H54 (cell line): ENCODE data around the gene RYR3.

ENCODE experiments used
- DNase-seq: peaks from one replicate; pipeline ENCODE4 v3.0.0; 2011; ENCODE audit warnings: low spot score, mixed read lengths; ENCODE audit not compliant: insufficient read length
- FAIRE-seq: peaks from 3 replicates; lab custom pipeline; 2011; peaks lifted over from hg19 to GRCh38; lab: Jason Lieb, UNC
- POLR2A ChIP-seq: IDR thresholded peaks from 2 replicates; pipeline ENCODE4 v1.6.1; 2011; ENCODE audit warnings: low read depth, mild to moderate bottlenecking, low read length

Gene RYR3

DNA sequence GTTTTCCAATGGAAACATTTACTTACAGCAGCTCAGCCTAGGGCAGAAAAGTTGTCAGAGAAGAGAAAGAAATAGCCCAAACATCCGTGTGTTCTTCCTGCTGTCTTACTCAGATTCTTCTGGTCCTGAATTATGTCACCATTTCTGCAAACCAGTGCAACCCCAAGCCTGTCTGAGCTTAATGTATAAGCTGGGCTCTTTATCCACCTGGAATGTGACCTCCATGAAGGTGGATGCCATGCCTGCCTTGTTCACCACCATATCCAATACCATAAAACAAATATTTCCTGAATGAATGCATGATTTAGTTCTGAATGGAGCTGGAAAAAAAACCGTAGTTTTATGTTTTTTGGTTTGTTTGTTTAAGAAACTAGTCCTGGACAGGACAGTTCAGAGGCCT, 150.9 kb downstream of the RYR3 start:
- no peak for FAIRE-seq
- no peak for DNase-seq

DNA sequence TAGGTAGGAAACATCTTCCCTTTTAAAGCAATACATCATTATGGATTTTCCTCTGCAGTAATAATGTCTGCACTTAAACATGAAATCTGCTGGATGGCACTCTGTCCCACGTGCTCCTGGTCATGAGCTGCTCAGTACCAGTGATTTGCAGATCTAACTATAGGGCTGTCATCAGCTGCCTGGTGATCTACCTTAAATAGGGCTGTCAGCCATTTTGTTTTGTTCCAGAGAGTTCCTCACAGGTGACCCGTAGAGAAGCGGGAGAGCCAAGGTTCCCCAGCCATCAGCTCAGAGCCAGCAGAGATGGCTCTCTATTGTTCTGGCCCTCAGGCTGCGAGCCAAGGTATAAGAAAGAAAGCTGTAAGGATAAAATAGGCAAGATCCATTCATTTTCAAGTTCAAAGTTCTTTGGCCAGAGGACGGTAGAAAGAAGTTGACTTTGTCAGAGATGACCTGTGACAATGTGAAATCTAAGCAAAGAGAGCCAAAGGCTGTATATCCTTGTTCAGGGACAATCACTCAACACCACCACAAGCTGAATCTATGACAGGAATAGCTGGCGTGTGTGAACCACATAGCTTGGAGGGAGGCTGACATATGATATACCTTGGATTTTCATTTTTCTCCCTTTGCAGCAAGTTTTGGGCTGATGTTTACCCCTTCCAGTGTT, 156.5 kb downstream of the RYR3 start:
- DNase-seq (no peak), FAIRE-seq (no peak)
- no peak for TF ChIP-seq POLR2A

More for the DNA sequence above, 150.9 kb downstream of the RYR3 start:
- TF ChIP-seq POLR2A = no peak

DNA sequence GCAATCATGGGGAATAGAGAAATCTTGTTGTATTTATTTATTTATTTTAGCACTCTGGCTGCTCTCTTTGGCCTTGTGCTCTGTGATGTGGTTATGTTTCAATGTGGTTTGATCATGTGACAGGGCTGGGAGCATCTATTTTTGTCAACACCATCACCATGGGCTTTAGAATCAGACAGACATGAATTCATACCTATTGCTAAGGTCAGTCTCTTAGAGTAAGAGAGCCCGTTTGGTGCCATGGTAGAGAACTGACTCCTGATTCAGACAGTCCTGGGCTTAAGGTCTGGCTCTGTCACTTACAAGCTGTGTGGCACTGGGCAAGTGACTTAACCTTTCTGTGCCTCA, 157.0 kb downstream of the RYR3 start:
- DNase-seq (no peak), FAIRE-seq (no peak)
- no peak for TF ChIP-seq POLR2A

DNA sequence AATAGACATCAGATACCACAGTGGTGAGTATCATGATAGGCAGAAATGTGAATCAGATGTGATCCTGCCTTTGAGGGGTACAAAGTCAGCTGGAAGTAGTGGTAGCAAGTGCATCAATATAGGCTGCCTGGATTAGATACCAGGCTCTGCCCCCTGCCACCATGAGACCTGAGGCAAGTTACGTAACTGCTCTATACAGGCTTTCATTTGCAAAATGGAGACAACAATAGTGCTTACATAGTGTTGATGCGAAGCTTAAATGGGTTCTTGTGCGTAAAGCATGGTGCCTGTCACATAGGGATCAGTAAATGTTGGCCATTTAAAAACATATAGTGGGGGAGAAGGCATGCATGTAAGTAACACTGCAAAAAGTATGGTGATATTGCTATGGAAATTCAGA, 158.0 kb downstream of the RYR3 start:
- FAIRE-seq (no peak), DNase-seq (no peak)
- TF ChIP-seq POLR2A = no peak

DNA sequence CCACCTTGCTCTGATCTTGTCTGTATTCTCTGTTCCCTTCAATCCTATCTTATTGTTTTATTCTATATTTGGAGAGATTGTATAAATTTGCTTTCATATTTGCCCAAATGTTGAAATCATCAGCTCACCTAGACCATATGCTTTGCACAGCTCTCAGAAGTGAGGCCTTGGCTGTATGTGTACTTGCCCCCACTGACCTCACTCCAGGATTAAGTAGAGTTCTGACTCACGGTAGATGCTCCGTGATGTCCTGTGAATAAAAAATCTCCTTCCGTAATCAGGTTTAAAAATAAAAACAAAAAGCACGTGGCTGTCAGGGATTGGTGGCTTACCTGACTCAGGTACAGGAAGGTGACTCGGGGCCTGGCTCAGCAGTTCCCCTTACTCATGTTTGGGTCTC, 162.2 kb downstream of the RYR3 start:
- FAIRE-seq (no peak), DNase-seq (no peak)
- no peak for TF ChIP-seq POLR2A

DNA sequence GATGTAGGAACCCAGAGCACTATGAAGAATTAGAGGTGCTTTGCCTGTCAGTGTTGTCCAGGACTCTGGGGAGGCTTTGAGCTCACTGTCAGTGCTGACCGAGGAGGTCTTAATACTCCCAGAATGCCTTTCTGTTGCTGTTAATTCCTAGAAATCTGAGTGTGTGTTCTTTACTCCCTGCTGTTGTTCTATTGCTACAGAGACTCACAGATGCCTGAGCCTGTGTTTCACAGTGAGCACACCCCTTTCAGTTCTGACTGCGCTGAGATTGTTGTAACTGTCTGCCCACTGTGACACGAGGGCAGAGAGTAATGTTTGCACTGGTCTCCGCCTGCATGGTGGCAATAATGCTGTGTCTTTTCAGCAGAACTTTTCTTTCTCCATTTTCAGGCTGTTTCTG, 162.9 kb downstream of the RYR3 start:
- FAIRE-seq (no peak), DNase-seq (no peak)
- TF ChIP-seq POLR2A = no peak

DNA sequence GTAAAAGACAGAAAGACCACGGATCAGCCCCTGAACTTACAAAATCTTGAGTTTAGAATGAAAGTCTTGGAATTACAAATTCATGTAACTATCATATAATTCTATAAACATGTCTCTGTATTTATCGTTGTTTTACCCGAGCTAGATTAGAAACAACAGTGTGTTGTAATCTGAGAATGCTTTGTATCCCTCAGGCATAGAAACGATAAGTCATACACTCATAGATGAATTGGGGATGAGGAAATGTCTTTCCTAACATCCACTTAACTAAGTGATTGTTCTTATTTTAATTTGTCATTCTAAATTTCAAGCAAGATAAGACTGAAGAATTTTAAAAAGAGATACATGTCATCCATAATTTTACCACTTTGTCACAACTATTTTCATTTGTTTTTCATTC, 165.3 kb downstream of the RYR3 start:
- FAIRE-seq (no peak), DNase-seq (no peak)
- no peak for TF ChIP-seq POLR2A

DNA sequence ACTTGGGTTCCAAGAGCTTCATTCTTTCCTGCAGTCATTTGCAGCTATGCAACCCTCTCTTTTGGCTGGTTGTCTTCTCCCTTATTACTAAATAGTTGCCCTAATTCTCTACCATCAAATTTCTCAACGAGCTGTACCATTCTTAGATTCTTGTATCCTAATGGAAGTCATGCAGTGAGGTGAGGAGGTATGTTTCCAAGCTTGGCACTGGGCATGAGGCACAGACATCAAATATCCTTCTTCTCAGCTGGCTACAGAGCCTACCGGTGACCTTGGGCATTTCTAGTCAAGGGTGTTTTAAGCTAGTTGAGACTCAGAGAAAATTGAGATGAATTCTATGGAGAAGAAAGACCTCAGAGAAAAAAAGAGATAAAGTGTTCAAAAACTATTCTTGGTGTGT, 166.1 kb downstream of the RYR3 start:
- FAIRE-seq (no peak), DNase-seq (no peak)
- no peak for TF ChIP-seq POLR2A

DNA sequence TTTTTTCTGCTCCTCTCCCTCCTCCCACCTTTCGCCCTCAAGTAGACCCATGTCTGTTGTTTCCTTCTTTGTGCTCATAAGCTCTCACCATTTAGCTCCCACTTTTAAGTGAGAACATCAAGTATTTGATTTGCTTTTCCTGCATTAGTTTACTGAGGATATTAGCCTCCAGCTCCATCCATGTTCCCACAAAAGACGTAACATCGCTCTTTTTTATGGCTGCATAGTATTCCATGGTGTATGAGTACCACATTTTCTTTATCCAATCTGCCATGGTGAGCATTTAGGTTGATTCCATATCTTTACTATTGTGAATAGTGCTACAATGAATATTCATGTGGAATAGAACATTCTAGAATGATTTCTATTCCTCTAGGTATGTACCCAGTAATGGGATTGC, 178.6 kb downstream of the RYR3 start:
- FAIRE-seq = no peak
- TF ChIP-seq POLR2A = no peak

DNA sequence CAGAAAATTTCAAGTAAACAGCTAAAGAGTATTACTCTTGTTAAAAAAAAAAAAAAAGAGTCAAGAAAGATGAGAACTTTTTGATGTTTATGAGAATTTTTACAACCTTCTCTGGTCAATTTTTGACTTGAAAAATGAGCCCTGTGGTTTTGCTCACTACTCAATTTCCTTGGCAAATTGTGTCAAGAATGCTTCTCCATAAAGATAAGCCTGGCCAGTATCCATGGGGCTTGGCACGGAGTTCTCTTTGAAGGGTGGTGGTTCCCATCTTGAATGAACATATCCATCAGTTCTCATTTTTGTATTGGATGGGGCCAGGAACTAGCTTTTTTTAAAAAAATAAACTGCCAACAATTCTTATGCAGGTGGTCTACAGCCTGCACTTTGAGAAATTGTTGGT, 179.9 kb downstream of the RYR3 start:
- DNase-seq = no peak
- no peak for FAIRE-seq
- no peak for TF ChIP-seq POLR2A

More for the DNA sequence above, 178.6 kb downstream of the RYR3 start:
- DNase-seq = no peak

DNA sequence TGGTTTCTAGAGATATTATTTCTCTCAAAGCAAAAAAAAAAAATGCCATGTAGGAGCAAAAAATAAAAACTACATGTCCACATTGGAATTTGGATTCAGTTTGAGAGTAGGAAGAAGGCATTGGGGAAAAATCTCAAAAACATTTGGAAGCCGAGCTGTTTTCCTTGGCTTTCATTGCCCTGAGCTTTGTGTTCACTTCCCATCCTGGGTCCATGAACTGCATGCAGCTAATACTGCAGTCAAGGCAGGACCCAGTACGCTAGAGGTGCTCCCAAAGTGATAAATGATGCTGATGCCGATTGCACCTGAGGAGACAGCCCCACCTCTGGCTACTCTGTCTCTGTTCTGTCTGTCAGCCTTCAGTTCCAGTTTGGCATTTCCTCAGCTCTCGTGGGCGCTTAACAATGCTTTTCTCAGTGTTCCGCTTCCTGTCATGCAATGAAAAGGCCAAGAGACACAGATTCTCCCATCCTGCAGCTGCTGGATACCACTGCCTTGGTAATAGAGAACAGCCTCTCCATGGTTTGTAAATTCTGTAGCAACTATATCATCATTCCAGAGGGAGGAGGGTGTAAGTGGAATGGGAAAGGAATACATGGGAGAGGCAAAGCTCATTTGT, 181.8 kb downstream of the RYR3 start:
- FAIRE-seq (no peak), DNase-seq (no peak)

DNA sequence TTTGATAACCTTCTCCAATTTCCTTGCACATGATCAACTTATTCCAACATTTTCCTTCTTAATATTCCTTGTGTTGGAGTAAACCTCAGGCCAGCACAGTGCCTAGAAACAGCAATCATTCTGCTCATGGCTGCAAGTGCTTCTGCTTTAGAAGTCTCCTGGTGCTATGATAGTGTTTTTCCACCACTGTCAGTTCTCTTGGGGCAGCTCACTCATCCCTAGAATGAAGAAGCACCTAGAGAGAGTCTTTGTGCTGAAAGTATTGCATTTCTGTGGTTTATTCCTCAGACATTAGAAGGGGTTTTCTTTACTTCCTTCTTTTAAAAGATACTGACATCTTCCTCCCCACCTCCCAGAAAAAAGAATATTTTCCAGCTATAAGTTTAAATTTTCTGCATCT, 183.5 kb downstream of the RYR3 start:
- TF ChIP-seq POLR2A = no peak
- no peak for FAIRE-seq
- no peak for DNase-seq

More for the DNA sequence above, 181.8 kb downstream of the RYR3 start:
- no peak for TF ChIP-seq POLR2A

DNA sequence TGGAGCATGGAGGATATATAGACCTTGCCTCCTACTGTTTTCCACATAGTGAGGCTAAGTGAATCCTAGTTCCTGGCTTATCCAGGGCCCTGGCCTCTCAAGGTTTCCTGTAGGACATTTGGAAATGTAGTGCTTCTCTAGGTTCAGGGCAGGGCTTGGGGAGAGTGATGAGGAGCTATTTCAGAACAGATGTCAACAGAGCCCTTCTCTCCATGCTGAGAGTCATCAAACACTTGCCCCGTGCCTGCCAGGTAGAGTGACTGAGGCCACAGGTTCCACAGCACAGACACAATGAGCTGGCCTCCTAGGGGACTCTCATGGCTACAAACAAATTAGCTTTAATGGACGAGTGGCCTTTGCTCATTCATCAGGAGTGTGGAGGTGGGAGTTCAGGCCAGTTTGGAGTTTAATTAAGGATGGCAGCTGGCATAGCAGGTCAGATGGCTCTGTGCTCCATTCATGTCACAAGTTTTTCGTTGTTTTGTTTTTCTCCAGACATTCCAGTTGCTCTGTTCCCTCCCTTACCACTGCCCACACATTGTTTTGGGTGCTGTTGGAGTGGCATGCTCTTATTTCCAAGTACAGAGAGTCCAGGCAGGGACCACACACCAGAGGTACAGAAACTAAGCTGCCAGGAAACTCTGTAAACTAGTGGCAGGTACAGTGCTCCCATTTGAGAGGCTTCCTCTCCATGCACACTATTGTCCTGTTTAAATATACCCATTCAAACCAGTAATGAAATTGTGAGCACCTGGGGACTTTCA, 189.8 kb downstream of the RYR3 start:
- no peak for TF ChIP-seq POLR2A
- no peak for DNase-seq
- FAIRE-seq = no peak

DNA sequence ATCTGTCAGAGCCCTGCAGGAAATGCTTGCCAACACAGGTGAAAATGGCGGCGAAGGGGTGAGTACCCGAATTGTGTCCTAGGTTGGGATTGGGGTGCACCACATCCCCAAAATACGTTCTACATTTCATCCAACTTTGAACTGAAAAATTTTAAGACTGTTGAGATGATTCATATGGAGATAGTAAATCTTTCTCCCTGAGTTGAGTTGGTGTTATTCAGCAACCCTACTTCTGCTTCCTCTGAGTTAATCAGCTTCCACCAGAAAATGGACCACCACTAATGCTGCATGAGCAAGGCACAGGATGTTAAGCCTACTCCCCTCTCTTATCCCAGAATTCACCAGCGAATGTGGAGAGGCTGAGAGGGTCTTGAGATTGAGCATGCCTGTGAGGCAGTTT, 192.9 kb downstream of the RYR3 start:
- no peak for FAIRE-seq

More for the DNA sequence above, 192.9 kb downstream of the RYR3 start:
- DNase-seq = no peak
- no peak for TF ChIP-seq POLR2A
